Cardiac fibroblast (primary cell): Measurements from ENCODE around the gene SEZ6.

Source experiments
- DNase-seq, 2 donors: peaks; one replicate each; pipeline versions ENCODE4 v3.0.0 to v3.0.0-alpha.2; 2010; ENCODE audit warnings: low read depth in 2 of 2
- H3K4me3 ChIP-seq, 2 donors: replicated peaks in 1 of 2; 1 replicate in 1 of 2; 2 replicates in 1 of 2; pipeline ENCODE4 v1.5.1; 2011; ENCODE audit warnings: low read depth in 2 of 2, low read length in 2 of 2, mild to moderate bottlenecking in 2 of 2, moderate library complexity in 1 of 2
- CTCF ChIP-seq: IDR thresholded peaks from one replicate; pipeline ENCODE4 v1.5.1; 2011; ENCODE audit warnings: low read depth, mild to moderate bottlenecking, low read length, inconsistent platforms

Gene SEZ6

GRCh38 chr17:28951428-28951990 lies 54.3 kb downstream of the SEZ6 start, which contains the start of gene PHF12:
PHF12 (minus strand) TSS chr17:28951518; CDS start chr17:28950960, 558 bp downstream.
- no peak for TF ChIP-seq CTCF
- peak within 1 kb of the TSS; percentile 85 to 95 for H3K4me3 ChIP-seq

GRCh38 chr17:28950752-28951427 lies 54.9 kb downstream of the SEZ6 start:
- no peak for TF ChIP-seq CTCF
- H3K4me3 ChIP-seq: peak overlapping the region; percentile 85 to 95
- DNase-seq: no peak

More at GRCh38 chr17:28951428-28951990, 54.3 kb downstream of the SEZ6 start, which contains the start of gene PHF12:
- peak; percentile 100 for DNase-seq

GRCh38 chr17:28950017-28950751 lies 55.6 kb downstream of the SEZ6 start:
- peak overlapping the region; percentile 85 to 95 for H3K4me3 ChIP-seq
- peak; percentile 47 to 52 for DNase-seq
- no peak for TF ChIP-seq CTCF

DNA sequence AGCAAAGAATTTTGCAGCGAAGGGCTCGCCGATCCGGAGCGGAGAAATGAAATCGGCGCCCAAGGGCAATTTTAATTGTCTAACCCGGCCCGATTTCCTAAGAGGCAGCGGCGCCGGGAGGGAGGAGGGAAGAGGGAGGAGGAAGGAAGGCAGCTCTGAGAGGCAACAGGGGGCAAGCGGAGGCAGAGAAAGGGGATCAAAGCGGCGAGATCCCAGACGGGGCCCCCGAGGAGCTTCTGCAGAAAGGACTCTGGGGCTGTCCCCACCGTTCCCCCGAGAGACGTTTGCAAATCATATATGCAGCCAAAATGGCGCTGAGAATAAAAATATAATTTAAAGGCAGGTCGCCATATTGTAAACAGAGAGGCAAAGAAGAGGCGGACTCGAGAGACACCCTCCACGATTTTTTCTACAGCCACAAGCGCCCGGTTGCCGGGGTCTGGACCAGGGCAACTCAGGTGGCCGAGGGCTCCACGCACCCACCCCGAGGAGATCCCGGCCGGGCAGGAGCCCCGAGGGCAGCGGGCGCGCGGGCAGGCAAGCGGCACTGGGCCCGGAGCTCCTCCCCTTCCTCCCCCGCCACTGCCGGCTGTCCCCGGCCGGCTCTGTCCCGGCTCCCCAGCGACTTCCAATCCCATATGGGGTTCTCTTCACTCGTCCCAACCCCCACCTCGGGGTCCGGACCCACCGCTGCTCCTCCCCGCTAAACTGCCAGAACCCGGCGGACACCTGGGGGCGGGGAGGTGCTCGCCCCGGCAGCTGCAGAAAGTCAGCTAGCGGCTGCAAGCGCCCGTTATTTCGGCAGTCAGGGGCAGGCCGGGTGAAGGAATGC lies 56.4 kb downstream of the SEZ6 start:
- H3K4me3 ChIP-seq: peak overlapping the region; percentile 85 to 95
- peak; percentile 48 to 64 for DNase-seq
- no peak for TF ChIP-seq CTCF

DNA sequence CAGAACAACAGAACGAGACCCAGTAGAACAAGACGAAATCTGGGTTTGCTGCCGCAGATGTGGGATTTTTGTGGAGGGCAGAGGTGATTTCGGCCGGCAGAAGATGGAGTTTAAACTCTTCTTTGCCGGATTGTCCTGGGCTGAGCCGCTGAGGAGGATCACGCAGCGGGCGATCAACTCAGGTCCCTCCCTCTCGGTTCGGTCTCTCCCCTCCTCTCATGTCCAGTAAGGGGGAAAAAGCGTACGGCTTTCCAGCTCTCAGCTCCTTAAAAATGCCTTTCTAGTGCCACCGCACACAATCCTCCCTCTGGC lies 57.0 kb downstream of the SEZ6 start:
- no peak for TF ChIP-seq CTCF
- DNase-seq: no peak
- H3K4me3 ChIP-seq: peak overlapping the region; percentile 85 to 95

- peak overlapping the region; percentile 85 to 95 for H3K4me3 ChIP-seq
- no peak for DNase-seq
- TF ChIP-seq CTCF: no peak
Observed at GRCh38 chr17:28948342-28948741, 57.5 kb downstream of the SEZ6 start.
